ENCODE results near the gene GLDC. TPM values are rescaled to one million over a fixed set of nuclear protein-coding genes. Genes with fewer than 3 reads are reported as not detected.

Gene GLDC
- polyA plus RNA-seq, 1 donor = 1.3 TPM

GRCh38 chr9:6616951-6617602 lies 28.5 kb downstream of the GLDC start:
- no peak for DNase-seq

- DNase-seq = no peak
Measured at GRCh38 chr9:6614489-6614888, 31.0 kb downstream of the GLDC start.

- DNase-seq = no peak
Measured at GRCh38 chr9:6611865-6612264, 33.7 kb downstream of the GLDC start.

- DNase-seq = no peak
Measured at GRCh38 chr9:6610073-6610472, 35.5 kb downstream of the GLDC start.

- DNase-seq = no peak
Measured at GRCh38 chr9:6609497-6610016, 36.0 kb downstream of the GLDC start.

- no peak for DNase-seq
Measured at GRCh38 chr9:6605202-6605601, 40.3 kb downstream of the GLDC start.

- DNase-seq = no peak
Measured at GRCh38 chr9:6600426-6600825, 45.1 kb downstream of the GLDC start.

- no peak for DNase-seq
Measured at GRCh38 chr9:6600006-6600405, 45.5 kb downstream of the GLDC start.

GRCh38 chr9:6598249-6598725 lies 47.2 kb downstream of the GLDC start:
- no peak for DNase-seq

GRCh38 chr9:6592791-6593190 lies 52.7 kb downstream of the GLDC start:
- DNase-seq = no peak

GRCh38 chr9:6592231-6592630 lies 53.3 kb downstream of the GLDC start:
- DNase-seq = no peak

- no peak for DNase-seq
Measured at GRCh38 chr9:6590772-6591384, 54.7 kb downstream of the GLDC start.

- no peak for DNase-seq
Measured at GRCh38 chr9:6590334-6590733, 55.2 kb downstream of the GLDC start.

- DNase-seq = peak; percentile 16
Measured at GRCh38 chr9:6584881-6585597, 60.5 kb downstream of the GLDC start.

GRCh38 chr9:6581253-6581652 lies 64.3 kb downstream of the GLDC start:
- no peak for DNase-seq

- DNase-seq = no peak
Measured at GRCh38 chr9:6579613-6580012, 65.9 kb downstream of the GLDC start.

- no peak for DNase-seq
Measured at GRCh38 chr9:6576987-6577386, 68.5 kb downstream of the GLDC start.

- DNase-seq = no peak
Measured at GRCh38 chr9:6575324-6576034, 70.0 kb downstream of the GLDC start.

- no peak for DNase-seq
Measured at GRCh38 chr9:6567140-6567591, 78.4 kb downstream of the GLDC start.

GRCh38 chr9:6566409-6567139 lies 79.0 kb downstream of the GLDC start:
- DNase-seq = no peak

GRCh38 chr9:6565312-6565711 lies 80.2 kb downstream of the GLDC start:
- no peak for DNase-seq

GRCh38 chr9:6564868-6565267 lies 80.7 kb downstream of the GLDC start:
- no peak for DNase-seq

All from hindlimb muscle (tissue), 1 donor.